ENCODE data around the gene CACNA2D1.

DNA sequence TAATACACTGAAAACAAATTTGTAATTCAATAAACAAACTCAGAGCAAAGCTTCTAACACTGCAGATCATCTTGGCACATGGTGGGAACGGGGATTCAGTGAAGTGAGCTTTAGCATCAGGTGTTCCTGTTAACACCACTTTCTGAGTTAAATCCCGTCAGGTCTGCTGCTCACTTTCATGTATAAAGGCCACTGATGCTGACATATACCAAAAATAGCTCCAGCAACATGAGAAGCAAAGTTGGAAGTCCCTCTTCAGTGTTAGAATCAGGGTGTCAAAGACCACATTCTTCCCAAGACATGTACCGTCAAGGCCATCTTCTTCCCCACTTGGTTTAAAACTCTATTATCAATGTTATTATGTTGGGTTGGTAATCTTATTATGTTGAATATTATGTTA, 11.7 kb upstream of the CACNA2D1 start:
- TF ChIP-seq POLR2AphosphoS5 (IDR thresholded peaks at IDR 0.05) (no peak), CTCF (IDR thresholded peaks at IDR 0.05) (no peak), POLR2A (IDR thresholded peaks at IDR 0.05) (no peak)
